SK-N-SH treated with all-trans-retinoic acid at 6 μM for 48 hours (cell line): Measurements from ENCODE around the gene POLR1D.

ENCODE experiments used
- ATAC-seq: fragments of 200-7000 bp; cut with Tn5 transposase; 3 replicates; pipeline ENCODE4 v1.9.1; 2020; ENCODE audit warnings: mild to moderate bottlenecking, moderate library complexity
- ARNTL ChIP-seq: fragments of 450-650 bp; formaldehyde crosslinking; IDR thresholded peaks from 2 replicates; pipeline ENCODE4 v1.5.0; 2020; ENCODE audit warnings: low read depth, mild to moderate bottlenecking, moderate library complexity, borderline replicate concordance
- CSDC2 ChIP-seq: fragments of 250-450 bp; sonication (Bioruptor Pico); IDR thresholded peaks from 2 replicates; pipeline ENCODE4 v1.5.0; 2020; ENCODE audit warnings: mild to moderate bottlenecking, moderate library complexity
- ESRRG ChIP-seq: fragments of 250-450 bp; sonication (Bioruptor Pico); IDR thresholded peaks from 2 replicates; pipeline ENCODE4 v1.6.1; 2021; ENCODE audit warnings: mild to moderate bottlenecking
- GLIS3 ChIP-seq: fragments of 250-450 bp; sonication (Bioruptor Pico); IDR thresholded peaks from 2 replicates; pipeline ENCODE4 v1.5.0; 2020; ENCODE audit warnings: mild to moderate bottlenecking, moderate library complexity
- ISL1 ChIP-seq: fragments of 250-450 bp; sonication (Bioruptor Pico); IDR thresholded peaks from 2 replicates; pipeline ENCODE4 v2.1.2; 2022; ENCODE audit warnings: mild to moderate bottlenecking, moderate library complexity
- OSR1 ChIP-seq: fragments of 250-450 bp; sonication (Bioruptor Pico); IDR thresholded peaks from 2 replicates; pipeline ENCODE4 v1.8.0; 2022; ENCODE audit warnings: moderate library complexity, mild to moderate bottlenecking, inconsistent platforms
- POU6F1 ChIP-seq: fragments of 250-450 bp; sonication (Bioruptor Pico); IDR thresholded peaks from 2 replicates; pipeline ENCODE4 v1.8.0; 2021; ENCODE audit warnings: low read depth, mild to moderate bottlenecking, moderate library complexity, borderline replicate concordance
- PPARA ChIP-seq: fragments of 250-450 bp; sonication (Bioruptor Pico); IDR thresholded peaks from 2 replicates; pipeline ENCODE4 v1.5.0; 2020; ENCODE audit warnings: mild to moderate bottlenecking, borderline replicate concordance
- RARB ChIP-seq: fragments of 250-450 bp; sonication (Bioruptor Pico); IDR thresholded peaks from 2 replicates; pipeline ENCODE4 v1.8.0; 2021; ENCODE audit warnings: mild to moderate bottlenecking, moderate library complexity
- SNAI2 ChIP-seq: fragments of 250-450 bp; sonication (Bioruptor Pico); IDR thresholded peaks from 2 replicates; pipeline ENCODE4 v1.5.0; 2020; ENCODE audit warnings: mild to moderate bottlenecking, moderate library complexity
- TCF4 ChIP-seq: fragments of 250-450 bp; sonication (Bioruptor Pico); IDR thresholded peaks from 2 replicates; pipeline ENCODE4 v1.8.0; 2021; ENCODE audit warnings: mild to moderate bottlenecking, moderate library complexity, borderline replicate concordance
- TOX ChIP-seq: fragments of 250-450 bp; sonication (Bioruptor Pico); IDR thresholded peaks from 2 replicates; pipeline ENCODE4 v1.8.0; 2021; ENCODE audit warnings: mild to moderate bottlenecking, moderate library complexity, borderline replicate concordance
- ZC3H10 ChIP-seq: fragments of 250-450 bp; sonication (Bioruptor Pico); IDR thresholded peaks from 2 replicates; pipeline ENCODE4 v1.5.1; 2021; ENCODE audit warnings: mild to moderate bottlenecking, moderate library complexity
- ZFP3 ChIP-seq: fragments of 250-450 bp; sonication (Bioruptor Pico); IDR thresholded peaks from 2 replicates; pipeline ENCODE4 v1.5.0; 2020; ENCODE audit warnings: mild to moderate bottlenecking, moderate library complexity
- ZFP30 ChIP-seq: fragments of 450-650 bp; formaldehyde crosslinking; IDR thresholded peaks from 2 replicates; pipeline ENCODE4 v1.5.0; 2022; ENCODE audit warnings: mild to moderate bottlenecking, moderate library complexity
- ZNF565 ChIP-seq: fragments of 450-650 bp; formaldehyde crosslinking; conservative IDR thresholded peaks from 2 replicates; pipeline ENCODE4 v1.5.0; 2020; ENCODE audit warnings: low read depth, mild to moderate bottlenecking, moderate library complexity
- ZNF70 ChIP-seq: fragments of 450-650 bp; formaldehyde crosslinking; IDR thresholded peaks from 2 replicates; pipeline ENCODE4 v1.5.0; 2020; ENCODE audit warnings: mild to moderate bottlenecking, moderate library complexity
- ZNF8 ChIP-seq: fragments of 450-650 bp; formaldehyde crosslinking; IDR thresholded peaks from 2 replicates; pipeline ENCODE4 v1.5.0; 2020; ENCODE audit warnings: mild to moderate bottlenecking, moderate library complexity
- TF ChIP-seq, protein P1 (sequence below): fragments of 250-450 bp; sonication (Bioruptor Pico); IDR thresholded peaks from 2 replicates; pipeline ENCODE4 v1.5.1; 2021; ENCODE audit warnings: mild to moderate bottlenecking, moderate library complexity
- TF ChIP-seq, protein P2 (sequence below): fragments of 250-450 bp; sonication (Bioruptor Pico); IDR thresholded peaks from 2 replicates; pipeline ENCODE4 v1.5.1; 2020; ENCODE audit warnings: low read depth, mild to moderate bottlenecking, moderate library complexity
- TF ChIP-seq, protein P3 (sequence below): fragments of 250-450 bp; sonication (Bioruptor Pico); IDR thresholded peaks from 2 replicates; pipeline ENCODE4 v1.5.0; 2020; ENCODE audit warnings: mild to moderate bottlenecking, moderate library complexity
- TF ChIP-seq, protein P4 (sequence below): fragments of 250-450 bp; sonication (Bioruptor Pico); IDR thresholded peaks from 2 replicates; pipeline ENCODE4 v1.8.0; 2020; ENCODE audit warnings: mild to moderate bottlenecking, moderate library complexity, borderline replicate concordance

The POLR1D gene

GRCh38 chr13:27574661-27575060, 47.0 kb upstream of the POLR1D start:
- no peak for TF ChIP-seq SNAI2
- no peak for TF ChIP-seq PPARA (CRISPR knock-in tag)
- no peak for TF ChIP-seq ESRRG
- TF ChIP-seq POU6F1 (CRISPR knock-in tag): no peak
- TF ChIP-seq, protein P1, sequence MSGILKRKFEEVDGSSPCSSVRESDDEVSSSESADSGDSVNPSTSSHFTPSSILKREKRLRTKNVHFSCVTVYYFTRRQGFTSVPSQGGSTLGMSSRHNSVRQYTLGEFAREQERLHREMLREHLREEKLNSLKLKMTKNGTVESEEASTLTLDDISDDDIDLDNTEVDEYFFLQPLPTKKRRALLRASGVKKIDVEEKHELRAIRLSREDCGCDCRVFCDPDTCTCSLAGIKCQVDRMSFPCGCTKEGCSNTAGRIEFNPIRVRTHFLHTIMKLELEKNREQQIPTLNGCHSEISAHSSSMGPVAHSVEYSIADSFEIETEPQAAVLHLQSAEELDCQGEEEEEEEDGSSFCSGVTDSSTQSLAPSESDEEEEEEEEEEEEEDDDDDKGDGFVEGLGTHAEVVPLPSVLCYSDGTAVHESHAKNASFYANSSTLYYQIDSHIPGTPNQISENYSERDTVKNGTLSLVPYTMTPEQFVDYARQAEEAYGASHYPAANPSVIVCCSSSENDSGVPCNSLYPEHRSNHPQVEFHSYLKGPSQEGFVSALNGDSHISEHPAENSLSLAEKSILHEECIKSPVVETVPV: no peak
- TF ChIP-seq ZNF70 (CRISPR knock-in tag): no peak
- TF ChIP-seq, protein P2, sequence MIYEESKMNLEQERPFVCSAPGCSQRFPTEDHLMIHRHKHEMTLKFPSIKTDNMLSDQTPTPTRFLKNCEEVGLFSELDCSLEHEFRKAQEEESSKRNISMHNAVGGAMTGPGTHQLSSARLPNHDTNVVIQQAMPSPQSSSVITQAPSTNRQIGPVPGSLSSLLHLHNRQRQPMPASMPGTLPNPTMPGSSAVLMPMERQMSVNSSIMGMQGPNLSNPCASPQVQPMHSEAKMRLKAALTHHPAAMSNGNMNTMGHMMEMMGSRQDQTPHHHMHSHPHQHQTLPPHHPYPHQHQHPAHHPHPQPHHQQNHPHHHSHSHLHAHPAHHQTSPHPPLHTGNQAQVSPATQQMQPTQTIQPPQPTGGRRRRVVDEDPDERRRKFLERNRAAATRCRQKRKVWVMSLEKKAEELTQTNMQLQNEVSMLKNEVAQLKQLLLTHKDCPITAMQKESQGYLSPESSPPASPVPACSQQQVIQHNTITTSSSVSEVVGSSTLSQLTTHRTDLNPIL: no peak
- TF ChIP-seq, all 23 proteins: peak for 0
- no peak for ATAC-seq

DNA sequence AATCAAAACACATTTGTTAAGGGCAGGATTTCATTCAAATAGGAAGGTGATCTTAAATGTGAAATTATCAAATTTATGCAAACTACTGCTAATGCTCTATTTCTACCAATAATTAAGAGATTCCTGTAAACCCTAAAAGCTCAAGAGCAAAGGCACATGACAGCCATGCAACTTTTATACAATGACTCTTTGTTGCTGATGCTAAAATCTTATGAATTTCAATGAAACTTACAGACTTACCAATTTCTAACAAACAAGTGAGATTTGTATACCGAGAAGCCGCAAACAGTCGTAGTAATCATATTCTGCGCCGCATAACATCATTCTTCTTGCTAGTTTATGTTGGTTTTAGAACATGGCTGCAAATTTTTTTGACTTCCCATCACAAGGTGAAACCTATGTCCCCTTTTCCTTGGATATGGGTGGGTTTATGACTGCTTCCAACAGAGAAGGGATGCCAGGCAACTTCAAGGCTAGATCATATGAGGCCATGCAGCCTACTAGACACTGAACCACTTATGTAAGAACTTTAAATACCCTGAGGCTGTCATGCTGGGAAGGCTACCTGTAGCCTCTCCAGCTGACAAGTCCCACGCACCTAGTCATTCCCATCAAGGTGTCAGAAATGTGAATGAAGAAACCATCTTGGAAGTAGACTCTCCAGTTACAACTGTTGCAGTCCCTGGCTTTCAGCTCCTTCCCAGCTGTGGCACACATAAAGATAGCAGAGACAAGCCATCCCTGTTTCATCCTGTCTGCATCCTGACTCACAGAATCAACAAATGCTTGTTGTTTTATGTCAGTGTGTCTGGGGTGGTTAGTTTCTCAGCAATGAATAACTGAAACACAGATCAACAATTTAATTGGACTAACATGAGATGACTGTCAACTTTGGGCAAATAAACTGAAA, 43.3 kb upstream of the POLR1D start:
- no peak for TF ChIP-seq ZC3H10 (CRISPR knock-in tag)
- TF ChIP-seq POU6F1 (CRISPR knock-in tag): no peak
- TF ChIP-seq, protein P3, sequence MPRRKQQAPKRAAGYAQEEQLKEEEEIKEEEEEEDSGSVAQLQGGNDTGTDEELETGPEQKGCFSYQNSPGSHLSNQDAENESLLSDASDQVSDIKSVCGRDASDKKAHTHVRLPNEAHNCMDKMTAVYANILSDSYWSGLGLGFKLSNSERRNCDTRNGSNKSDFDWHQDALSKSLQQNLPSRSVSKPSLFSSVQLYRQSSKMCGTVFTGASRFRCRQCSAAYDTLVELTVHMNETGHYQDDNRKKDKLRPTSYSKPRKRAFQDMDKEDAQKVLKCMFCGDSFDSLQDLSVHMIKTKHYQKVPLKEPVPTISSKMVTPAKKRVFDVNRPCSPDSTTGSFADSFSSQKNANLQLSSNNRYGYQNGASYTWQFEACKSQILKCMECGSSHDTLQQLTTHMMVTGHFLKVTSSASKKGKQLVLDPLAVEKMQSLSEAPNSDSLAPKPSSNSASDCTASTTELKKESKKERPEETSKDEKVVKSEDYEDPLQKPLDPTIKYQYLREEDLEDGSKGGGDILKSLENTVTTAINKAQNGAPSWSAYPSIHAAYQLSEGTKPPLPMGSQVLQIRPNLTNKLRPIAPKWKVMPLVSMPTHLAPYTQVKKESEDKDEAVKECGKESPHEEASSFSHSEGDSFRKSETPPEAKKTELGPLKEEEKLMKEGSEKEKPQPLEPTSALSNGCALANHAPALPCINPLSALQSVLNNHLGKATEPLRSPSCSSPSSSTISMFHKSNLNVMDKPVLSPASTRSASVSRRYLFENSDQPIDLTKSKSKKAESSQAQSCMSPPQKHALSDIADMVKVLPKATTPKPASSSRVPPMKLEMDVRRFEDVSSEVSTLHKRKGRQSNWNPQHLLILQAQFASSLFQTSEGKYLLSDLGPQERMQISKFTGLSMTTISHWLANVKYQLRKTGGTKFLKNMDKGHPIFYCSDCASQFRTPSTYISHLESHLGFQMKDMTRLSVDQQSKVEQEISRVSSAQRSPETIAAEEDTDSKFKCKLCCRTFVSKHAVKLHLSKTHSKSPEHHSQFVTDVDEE (CRISPR knock-in tag): no peak
- TF ChIP-seq ARNTL (CRISPR knock-in tag): no peak
- TF ChIP-seq ZFP30: no peak
- TF ChIP-seq, protein P4, sequence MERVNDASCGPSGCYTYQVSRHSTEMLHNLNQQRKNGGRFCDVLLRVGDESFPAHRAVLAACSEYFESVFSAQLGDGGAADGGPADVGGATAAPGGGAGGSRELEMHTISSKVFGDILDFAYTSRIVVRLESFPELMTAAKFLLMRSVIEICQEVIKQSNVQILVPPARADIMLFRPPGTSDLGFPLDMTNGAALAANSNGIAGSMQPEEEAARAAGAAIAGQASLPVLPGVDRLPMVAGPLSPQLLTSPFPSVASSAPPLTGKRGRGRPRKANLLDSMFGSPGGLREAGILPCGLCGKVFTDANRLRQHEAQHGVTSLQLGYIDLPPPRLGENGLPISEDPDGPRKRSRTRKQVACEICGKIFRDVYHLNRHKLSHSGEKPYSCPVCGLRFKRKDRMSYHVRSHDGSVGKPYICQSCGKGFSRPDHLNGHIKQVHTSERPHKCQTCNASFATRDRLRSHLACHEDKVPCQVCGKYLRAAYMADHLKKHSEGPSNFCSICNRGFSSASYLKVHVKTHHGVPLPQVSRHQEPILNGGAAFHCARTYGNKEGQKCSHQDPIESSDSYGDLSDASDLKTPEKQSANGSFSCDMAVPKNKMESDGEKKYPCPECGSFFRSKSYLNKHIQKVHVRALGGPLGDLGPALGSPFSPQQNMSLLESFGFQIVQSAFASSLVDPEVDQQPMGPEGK (CRISPR knock-in tag): no peak
- no peak for TF ChIP-seq OSR1 (CRISPR knock-in tag)
- TF ChIP-seq RARB (CRISPR knock-in tag): no peak
- no peak for TF ChIP-seq GLIS3 (CRISPR knock-in tag)
- TF ChIP-seq ESRRG: no peak
- no peak for TF ChIP-seq ZNF8 (CRISPR knock-in tag)
- TF ChIP-seq, protein P2: no peak
- no peak for TF ChIP-seq ZFP3
- TF ChIP-seq ZNF565 (CRISPR knock-in tag): no peak
- no peak for TF ChIP-seq CSDC2 (CRISPR knock-in tag)
- TF ChIP-seq, protein P1: no peak
- no peak for TF ChIP-seq TOX (CRISPR knock-in tag)
- no peak for TF ChIP-seq SNAI2
- TF ChIP-seq TCF4: no peak
- TF ChIP-seq ISL1 (CRISPR knock-in tag): no peak
- ATAC-seq: no peak
